OCI-LY1 (cell line): ENCODE measurements around the gene FBN2.
"Not testable (repeated sequence)": the region's sequence is repeated elsewhere in the genome, so short reads cannot be mapped to it uniquely, and the experiment has no call there.

Experiments used
- EZH2 ChIP-seq: fragments of 200-600 bp; sonication (generic), shearing (Covaris generic); IDR thresholded peaks from 2 replicates; pipeline ENCODE4 v1.8.0; 2017; ENCODE audit warnings: borderline replicate concordance, mixed run types, mild to moderate bottlenecking, antibody characterized with exemption, low read length, moderate library complexity, mixed read lengths
- TF ChIP-seq, protein P1 (sequence below): fragments of 200-600 bp; sonication (generic), shearing (Covaris generic); IDR thresholded peaks from 2 replicates; pipeline ENCODE4 v1.5.1; 2017; ENCODE audit warnings: mild to moderate bottlenecking, antibody characterized with exemption, low read length, moderate library complexity, mixed read lengths

DNA sequence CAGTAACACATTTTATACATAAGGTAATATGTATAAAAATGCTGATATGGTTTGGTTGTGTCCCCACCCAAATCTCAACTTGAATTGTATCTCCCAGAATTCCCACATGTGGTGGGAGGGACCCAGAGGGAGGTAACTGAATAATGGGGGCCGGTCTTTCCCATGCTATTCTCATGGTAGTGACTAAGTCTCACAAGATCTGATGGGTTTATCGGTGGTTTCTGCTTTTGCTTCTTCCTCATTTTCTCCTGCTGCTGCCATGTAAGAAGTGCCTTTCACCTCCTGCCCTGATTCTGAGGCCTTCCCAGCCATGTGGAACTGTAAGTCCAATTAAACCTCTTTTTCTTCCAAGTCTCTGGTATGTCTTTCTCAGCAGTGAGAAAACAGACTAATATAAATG lies 137.3 kb downstream of the FBN2 start:
- TF ChIP-seq, protein P1, sequence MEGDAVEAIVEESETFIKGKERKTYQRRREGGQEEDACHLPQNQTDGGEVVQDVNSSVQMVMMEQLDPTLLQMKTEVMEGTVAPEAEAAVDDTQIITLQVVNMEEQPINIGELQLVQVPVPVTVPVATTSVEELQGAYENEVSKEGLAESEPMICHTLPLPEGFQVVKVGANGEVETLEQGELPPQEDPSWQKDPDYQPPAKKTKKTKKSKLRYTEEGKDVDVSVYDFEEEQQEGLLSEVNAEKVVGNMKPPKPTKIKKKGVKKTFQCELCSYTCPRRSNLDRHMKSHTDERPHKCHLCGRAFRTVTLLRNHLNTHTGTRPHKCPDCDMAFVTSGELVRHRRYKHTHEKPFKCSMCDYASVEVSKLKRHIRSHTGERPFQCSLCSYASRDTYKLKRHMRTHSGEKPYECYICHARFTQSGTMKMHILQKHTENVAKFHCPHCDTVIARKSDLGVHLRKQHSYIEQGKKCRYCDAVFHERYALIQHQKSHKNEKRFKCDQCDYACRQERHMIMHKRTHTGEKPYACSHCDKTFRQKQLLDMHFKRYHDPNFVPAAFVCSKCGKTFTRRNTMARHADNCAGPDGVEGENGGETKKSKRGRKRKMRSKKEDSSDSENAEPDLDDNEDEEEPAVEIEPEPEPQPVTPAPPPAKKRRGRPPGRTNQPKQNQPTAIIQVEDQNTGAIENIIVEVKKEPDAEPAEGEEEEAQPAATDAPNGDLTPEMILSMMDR: not testable (repeated sequence)
- not testable (repeated sequence) for TF ChIP-seq EZH2
